ENCODE measurements around the gene CLDN3. TPM values are rescaled to one million over a fixed set of nuclear protein-coding genes. Genes with fewer than 3 reads are reported as not detected.

The CLDN3 gene
- total RNA-seq, 4 donors from 2014 or later: 672 to 1,662 (median 1,512) TPM

GRCh38 chr7:73740212-73740611 lies 29.9 kb downstream of the CLDN3 start:
- 87 to 93% methylated on average over 7 of the region's 7 CpGs for WGBS, 2 donors (ENCODE audit: low coverage in 1 of 2)
- intact Hi-C loops (cut with DNase I; ENCODE audit: low total_unique reads): no loop called here
- no peaks in the 10 kb centered on the region for H3K36me3 ChIP-seq
- no peak for DNase-seq
- H3K27ac ChIP-seq: peak overlapping the region; percentile 92 to 98 (median 96)
- peaks cover 14 to 65% (median 51%) of the 10 kb centered on the region in 4 donors for H3K4me1 ChIP-seq
- no peaks in the 10 kb centered on the region for H3K9me3 ChIP-seq
- TF ChIP-seq POLR2AphosphoS5 (IDR thresholded peaks at IDR 0.05) (no peak), CTCF (IDR thresholded peaks at IDR 0.05) (no peak), POLR2A (IDR thresholded peaks at IDR 0.05) (no peak), EP300 (IDR thresholded peaks at IDR 0.05; ENCODE audit: low read depth) (no peak)
- H3K4me3 ChIP-seq: no peak overlapping the region
- in situ Hi-C loops (cut with MboI; ENCODE audit: low pct_ligation_motif_present in 1 of 4, low pct_unique_long_range_greater_than_20kb in 1 of 4, low sequenced_read_pairs in 3 of 4): no loop called here
- no peaks in the 10 kb centered on the region for H3K27me3 ChIP-seq

- WGBS, 2 donors (ENCODE audit: low coverage in 1 of 2): 42 to 46% methylated on average over 11 to 13 of the region's 13 CpGs
- peak overlapping the region; percentile 92 to 98 (median 96) for H3K27ac ChIP-seq
- peaks cover 14 to 71% (median 54%) of the 10 kb centered on the region in 4 donors for H3K4me1 ChIP-seq
- H3K27me3 ChIP-seq: no peaks in the 10 kb centered on the region
- no peaks in the 10 kb centered on the region for H3K9me3 ChIP-seq
- TF ChIP-seq EP300 (IDR thresholded peaks at IDR 0.05; ENCODE audit: low read depth): no peak
- peak in 1 of 5 experiments; percentile 12 for TF ChIP-seq CTCF (IDR thresholded peaks at IDR 0.05)
- H3K4me3 ChIP-seq: peak overlapping the region; percentile 65 to 95 (median 86)
- intact Hi-C loops (cut with DNase I; ENCODE audit: low total_unique reads) (loop anchor here (10.0 kb wide), 1 partner anchor 55 kb away; the partner anchor contains the start of genes BUD23 and DNAJC30), in situ Hi-C loops (cut with MboI; ENCODE audit: low pct_ligation_motif_present in 1 of 4, low pct_unique_long_range_greater_than_20kb in 1 of 4, low sequenced_read_pairs in 3 of 4) (loop anchor here in 1 of 4 donors (10.0 kb wide), 1 partner anchor 115 kb away; no protein-coding TSS in a partner anchor)
- H3K36me3 ChIP-seq: no peaks in the 10 kb centered on the region
- DNase-seq: no peak
Measured at GRCh38 chr7:73739387-73739767, 30.7 kb downstream of the CLDN3 start.

GRCh38 chr7:73738612-73739386 lies 31.3 kb downstream of the CLDN3 start, which contains the start of gene ABHD11:
ABHD11 (minus strand) TSS chr7:73738802; CDS start chr7:73738770, 32 bp downstream.
- intact Hi-C loops (cut with DNase I; ENCODE audit: low total_unique reads): loop anchor here (10.0 kb wide), 1 partner anchor 54 kb away; the partner anchor contains the start of genes BUD23 and DNAJC30
- 0 to 1% methylated on average over 1 to 53 of the region's 84 CpGs for WGBS, 2 donors (ENCODE audit: low coverage in 1 of 2)

More at GRCh38 chr7:73738612-73739386, 31.3 kb downstream of the CLDN3 start, which contains the start of gene ABHD11:
- H3K36me3 ChIP-seq: no peaks in the 10 kb centered on the region
- no peaks in the 10 kb centered on the region for H3K9me3 ChIP-seq
- TF ChIP-seq EP300 (IDR thresholded peaks at IDR 0.05; ENCODE audit: low read depth): peak; percentile 22
- TF ChIP-seq POLR2AphosphoS5 (IDR thresholded peaks at IDR 0.05): peak; percentile 91 to 98 (median 98)
- TF ChIP-seq POLR2A (IDR thresholded peaks at IDR 0.05): peak; percentile 95
- TF ChIP-seq CTCF (IDR thresholded peaks at IDR 0.05): no peak
- DNase-seq: peak; percentile 100
- no peaks in the 10 kb centered on the region for H3K27me3 ChIP-seq
- peak within 1 kb of the TSS; percentile 65 to 95 (median 86) for H3K4me3 ChIP-seq
- in situ Hi-C loops (cut with MboI; ENCODE audit: low pct_ligation_motif_present in 1 of 4, low pct_unique_long_range_greater_than_20kb in 1 of 4, low sequenced_read_pairs in 3 of 4): loop anchor here in 1 of 4 donors (10.0 kb wide), 1 partner anchor 116 kb away; no protein-coding TSS in a partner anchor
- H3K27ac ChIP-seq: peak within 1 kb of the TSS; percentile 92 to 98 (median 96)
- H3K4me1 ChIP-seq: peaks cover 14 to 67% (median 52%) of the 10 kb centered on the region in 4 donors
